ENCODE measurements around the gene NUP188.

NUP188 gene

DNA sequence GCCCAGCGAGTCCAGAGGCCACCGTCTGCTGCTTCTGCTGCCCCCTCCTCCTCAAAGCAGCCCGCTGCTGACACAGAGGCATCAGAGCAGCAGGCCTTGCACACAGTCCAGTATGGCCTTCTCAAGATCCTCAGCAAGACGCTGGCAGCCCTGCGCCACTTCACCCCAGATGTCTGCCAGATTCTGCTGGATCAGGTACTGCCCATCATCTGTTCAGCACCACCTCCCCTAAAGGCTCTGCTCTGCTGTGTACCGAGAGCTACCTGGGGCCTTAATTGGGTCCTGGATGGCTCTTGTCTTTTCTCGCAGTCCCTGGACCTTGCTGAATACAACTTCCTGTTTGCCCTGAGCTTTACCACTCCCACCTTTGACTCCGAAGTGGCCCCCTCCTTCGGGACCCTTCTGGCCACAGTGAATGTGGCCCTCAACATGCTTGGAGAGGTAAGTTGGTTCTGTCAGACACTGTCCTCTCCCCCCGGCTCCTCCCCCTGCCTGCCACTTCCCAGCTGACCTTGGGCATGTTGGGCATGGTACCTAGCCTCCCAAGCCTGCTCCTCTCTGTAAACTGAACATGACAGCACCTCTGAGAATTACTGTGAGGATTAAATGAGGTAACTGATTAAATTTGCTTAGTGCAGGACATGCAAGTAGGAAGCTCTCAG, 58.0 kb downstream of the NUP188 start:
- in situ Hi-C loops (cut with MboI; ENCODE audit: low sequenced_read_pairs): no loop called here

DNA sequence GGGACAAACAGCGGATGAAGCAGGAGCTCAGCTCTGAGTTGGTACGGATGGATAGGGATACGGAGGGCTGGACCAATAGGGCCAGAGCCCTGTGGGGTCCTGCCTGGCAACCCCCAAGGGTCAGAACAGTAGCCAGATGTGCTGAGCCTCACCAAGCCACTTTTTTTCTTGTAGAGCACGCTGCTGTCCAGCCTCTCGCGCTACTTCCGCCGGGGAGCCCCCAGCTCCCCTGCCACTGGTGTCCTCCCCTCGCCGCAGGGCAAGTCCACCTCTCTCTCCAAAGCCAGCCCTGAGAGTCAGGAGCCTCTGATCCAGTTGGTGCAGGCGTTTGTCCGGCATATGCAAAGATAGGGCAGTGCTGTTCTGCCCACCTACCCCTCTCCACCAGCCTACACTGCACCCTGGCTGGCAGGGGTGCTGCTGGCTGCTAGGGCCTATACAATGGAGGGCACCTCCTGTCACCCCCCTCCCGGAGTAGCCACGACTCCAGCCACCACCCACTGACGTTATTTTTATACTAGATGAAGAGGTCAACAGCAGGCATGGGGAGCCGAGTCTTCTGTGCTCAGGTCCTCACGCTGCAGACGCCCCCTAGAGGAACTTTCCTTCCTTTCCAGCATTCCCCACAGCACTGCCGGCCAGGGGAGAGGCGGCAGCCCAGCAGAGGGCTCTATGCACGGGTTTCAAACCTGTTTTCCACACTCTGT, 59.0 kb downstream of the NUP188 start:
- in situ Hi-C loops (cut with MboI; ENCODE audit: low sequenced_read_pairs): no loop called here

DNA sequence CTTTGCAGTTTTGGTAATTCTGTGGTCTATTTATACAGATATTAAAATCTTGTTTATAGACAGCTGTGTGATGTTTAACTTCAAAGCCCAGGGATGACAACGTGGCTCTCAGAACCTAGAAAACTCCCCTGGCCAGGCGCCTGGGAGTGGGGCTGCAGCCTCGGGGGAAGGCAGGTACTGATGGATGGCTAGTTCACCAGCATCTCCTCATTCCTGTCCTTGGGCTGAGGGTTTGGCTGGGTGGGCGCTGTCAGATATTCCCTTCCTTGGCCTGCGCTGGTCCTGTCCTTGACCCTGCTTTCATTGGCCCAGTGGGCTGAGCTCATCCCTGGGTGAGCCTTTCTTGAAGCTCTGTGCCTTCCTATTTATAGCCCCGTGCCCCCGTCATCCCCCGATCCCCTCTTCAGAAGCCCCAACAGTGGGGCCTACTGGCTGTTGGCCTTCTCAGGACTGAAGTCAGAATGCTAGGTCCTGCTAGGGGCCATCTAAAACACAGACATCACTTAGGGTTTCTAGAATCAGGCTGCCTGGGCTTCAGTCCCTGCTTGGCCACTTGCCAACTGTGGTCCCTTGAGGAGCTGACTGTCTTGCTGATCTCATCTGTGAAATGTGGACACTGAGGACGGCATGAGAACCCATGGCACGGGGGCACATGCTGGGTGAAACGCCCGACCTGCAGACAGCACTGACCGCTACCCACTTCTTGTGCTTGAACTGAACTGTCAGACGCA, 59.7 kb downstream of the NUP188 start:
- in situ Hi-C loops (cut with MboI; ENCODE audit: low sequenced_read_pairs): no loop called here

DNA sequence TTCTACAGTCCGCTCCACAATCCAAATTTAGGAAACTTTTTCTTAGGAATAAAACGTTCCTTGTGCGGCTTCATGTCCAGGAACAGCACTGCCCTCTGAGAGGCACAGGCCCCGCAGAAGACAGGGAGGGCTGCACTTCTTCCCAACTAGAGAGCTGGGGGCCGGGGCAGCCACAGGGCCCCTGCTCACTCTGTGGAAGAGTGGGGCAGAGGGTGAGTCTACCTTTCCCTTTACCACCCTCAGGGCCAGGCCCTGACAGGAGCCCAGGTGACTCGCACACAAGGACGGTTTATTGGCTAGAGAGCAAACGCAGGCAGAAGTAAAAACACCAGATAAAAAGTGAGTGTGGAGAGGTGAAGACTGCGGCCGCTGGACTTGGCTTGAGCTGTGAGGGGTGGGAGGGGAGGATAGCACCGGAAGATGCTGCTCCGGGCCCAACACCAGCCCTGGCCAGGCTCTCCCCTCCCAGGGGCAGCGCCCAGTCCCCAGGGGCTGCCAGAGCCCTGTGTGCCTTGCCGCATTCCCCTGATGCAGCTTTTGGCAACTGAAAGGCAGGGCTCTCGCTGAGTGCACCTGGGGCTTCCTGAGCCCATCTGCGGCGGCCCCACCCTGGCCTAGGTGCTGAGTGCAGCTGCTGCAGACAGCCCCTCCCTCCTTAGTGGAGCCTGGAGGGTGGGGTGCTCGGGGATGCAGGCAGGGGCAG, 60.4 kb downstream of the NUP188 start:
- in situ Hi-C loops (cut with MboI; ENCODE audit: low sequenced_read_pairs): no loop called here

DNA sequence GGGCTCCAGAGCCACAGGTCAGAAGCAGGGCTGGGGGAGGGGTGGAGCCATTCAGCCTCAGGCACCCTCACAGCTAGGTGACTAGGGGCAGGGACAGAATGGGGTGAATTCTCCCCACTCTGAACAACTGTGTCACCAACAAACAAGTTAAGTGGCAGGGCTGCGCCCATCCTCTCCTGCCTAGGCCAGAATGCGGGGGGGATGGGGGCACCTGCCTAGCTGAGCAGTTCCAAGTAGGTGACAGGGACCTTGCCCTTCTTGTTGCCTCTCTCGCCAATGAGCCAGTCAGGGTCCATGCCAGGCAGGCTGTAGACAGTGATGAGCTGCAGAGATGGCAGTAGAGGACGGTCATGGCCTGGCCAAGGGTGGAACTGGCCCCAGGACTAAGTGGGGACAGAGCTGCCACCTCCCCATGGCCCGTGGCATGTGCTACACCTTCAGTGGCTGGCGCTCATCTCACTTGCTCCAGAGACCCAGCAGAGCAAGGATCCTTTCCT, 61.0 kb downstream of the NUP188 start:
- in situ Hi-C loops (cut with MboI; ENCODE audit: low sequenced_read_pairs): no loop called here

DNA sequence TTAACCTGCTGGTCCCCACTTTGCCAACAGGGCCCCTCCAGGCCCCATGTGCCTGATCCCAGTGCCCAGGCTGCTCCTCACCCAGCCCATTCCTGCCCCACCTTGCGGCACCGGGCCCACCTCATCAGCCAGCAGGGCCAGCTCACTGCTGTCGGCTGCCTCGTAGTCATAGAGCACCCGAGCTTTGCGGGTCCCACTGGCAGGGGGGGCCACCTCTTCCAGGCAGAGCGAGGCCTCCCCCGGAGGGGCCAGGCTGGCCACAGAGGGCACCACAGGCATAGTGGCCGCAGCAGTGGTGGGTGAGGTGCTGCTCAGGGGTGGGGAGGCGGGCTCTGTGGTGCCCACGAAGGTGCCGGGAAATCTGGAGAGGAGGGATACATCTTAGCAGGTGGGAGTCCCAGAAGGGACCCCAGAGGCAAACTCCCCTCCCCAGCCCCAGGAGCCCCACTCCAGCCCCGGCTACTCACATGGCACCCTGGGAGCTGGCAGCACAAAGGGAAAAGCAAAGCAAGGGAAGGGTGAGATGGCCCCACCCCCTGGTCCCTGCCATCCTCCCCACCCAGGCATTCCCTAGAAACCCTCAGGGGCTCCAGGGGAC, 61.6 kb downstream of the NUP188 start:
- in situ Hi-C loops (cut with MboI; ENCODE audit: low sequenced_read_pairs): no loop called here

DNA sequence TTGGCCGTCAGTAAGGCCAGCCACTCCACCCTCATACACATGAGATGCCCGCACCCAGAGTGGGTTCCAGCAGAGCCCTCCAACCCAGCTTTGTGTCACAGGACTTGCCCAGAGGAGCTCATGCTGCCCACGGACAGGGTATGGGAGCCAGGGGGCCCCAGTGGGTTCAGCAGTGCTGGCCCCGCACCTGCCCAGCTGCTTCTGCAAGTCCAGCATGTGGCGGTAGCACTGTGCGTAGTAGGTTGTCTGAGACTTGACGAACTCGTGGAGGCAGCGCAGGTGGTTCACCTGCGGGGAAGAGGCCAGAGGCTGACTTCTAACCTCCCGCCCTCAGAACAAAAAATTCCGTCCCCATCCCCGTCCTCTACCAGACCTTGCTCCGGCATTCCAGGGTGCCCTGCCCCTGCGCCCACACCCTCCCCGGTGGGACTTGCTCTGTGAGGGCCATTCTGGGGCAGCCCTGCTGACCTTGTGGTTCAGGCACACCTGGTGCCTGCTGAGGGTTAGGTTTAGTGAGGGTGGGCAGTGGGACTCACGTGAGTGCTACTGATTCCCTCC, 62.2 kb downstream of the NUP188 start:
- in situ Hi-C loops (cut with MboI; ENCODE audit: low sequenced_read_pairs): no loop called here

DNA sequence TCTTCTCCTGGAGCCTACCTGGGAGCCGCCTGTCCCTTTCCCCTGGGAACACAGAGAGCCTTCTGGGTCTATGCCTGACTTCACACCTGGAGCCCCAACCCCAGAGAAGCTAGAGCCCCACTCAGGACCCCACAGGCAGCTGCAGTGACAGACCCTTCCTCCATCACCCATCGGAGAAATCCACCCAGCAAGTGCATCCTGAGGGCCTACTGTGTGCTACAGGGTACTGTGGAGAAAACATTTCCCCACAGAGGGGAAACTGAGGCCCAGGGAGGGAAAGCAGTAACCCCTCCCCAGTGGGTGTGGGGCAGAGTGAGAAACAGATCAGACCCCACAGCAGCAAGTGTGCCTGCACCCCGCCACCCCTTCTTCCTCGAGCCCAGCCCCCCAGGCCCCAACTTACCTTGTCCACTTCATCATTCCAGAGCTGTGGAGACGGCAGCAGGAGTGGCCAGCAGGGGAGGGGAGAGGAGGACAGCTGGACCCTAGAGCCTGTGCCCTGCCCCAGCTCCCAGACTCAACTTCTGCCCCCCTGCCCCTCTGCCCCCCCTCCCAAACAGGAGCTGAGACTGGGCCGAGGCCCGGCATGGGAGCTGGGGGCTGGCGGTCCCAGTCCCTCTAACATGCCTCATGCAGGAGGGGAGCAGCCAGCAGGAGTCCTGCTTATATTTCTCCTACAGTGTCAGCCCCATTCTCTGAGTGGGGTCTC, 62.9 kb downstream of the NUP188 start:
- in situ Hi-C loops (cut with MboI; ENCODE audit: low sequenced_read_pairs): no loop called here

DNA sequence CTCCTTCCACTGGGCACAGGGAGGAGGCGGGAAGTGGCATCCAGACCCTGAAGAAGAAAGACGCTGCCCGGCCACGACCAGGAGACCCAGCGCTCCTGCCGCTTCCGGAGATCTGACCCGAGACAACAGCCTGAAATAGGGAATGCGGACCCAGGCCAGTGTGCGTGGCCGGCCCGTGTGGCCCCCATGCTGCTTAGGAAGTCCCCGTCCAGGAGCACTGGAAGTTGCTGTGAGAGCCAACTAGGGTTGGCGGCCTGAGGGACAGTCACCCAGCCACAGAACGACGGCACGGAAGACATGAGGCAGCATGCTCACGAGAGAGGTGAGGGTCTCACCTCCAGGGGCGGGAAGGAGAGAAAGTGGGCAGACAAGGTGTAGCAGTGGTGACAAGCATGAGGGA, 63.7 kb downstream of the NUP188 start:
- in situ Hi-C loops (cut with MboI; ENCODE audit: low sequenced_read_pairs): no loop called here

DNA sequence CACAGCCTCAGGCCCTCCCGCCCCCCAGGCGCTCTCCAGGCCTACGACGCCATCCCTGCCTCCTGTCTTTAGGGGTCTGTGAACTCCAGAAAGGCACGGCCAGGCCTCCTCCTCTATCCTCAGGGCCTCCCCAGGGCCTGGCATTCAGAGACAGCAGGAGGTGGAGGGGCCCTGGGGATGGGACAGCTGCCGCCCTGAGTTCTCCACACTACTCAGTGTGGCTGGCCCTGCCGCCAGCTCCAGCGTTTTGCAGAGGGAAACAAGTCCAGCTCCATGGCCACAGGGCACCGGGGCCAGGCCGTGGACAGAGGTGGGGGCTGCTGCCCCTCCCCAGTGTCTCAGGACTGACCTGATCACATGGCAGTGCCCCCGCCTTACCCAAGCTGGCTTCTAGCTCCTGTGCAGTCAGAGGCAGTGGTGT, 64.3 kb downstream of the NUP188 start:
- in situ Hi-C loops (cut with MboI; ENCODE audit: low sequenced_read_pairs): no loop called here

DNA sequence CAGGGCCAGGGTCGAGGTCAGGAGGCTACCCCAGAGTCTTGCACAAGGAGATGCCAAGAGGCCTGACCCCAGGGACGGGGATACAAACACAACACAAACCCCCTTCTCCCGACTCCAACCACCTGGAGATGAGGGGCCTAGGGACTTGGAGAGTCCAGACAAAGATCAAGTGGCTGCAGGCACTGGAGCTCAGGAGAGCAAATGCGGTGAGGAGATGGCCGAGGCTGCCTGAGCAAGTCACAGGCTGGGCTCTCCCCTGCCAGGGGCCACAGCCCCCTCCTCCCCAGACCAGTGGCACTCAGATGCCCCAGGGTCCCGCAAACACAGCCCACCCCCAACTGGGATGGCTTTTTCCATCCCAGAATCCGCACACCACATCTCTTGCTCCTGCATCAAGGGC, 64.8 kb downstream of the NUP188 start:
- in situ Hi-C loops (cut with MboI; ENCODE audit: low sequenced_read_pairs): no loop called here

DNA sequence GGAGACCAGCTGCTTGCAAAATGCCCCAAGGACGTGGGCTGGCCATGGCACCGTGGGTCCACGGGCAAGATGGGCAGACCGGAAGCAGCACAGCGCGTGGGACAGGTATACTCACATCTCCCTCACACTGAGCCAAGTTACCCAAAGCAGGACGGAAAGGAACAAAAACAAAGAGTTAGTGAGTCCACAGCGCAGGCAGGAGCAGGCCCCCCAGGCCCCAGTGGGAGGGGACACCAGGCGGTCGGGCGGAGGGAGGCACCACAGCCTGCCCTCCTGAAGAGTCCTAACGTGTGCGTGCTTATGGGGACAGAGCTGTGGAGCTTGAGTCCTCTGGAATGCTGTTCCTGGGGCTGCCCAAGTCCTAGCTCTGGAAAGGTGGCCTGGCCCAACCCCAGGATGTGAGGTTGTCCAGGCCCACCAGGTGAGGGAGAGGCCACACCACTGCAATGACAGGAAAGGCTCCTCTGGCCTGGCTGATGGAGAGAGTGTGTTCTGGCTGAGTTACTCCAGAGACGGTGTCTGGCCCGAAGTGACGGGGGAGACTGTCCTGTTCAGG, 65.5 kb downstream of the NUP188 start:
- in situ Hi-C loops (cut with MboI; ENCODE audit: low sequenced_read_pairs): no loop called here

DNA sequence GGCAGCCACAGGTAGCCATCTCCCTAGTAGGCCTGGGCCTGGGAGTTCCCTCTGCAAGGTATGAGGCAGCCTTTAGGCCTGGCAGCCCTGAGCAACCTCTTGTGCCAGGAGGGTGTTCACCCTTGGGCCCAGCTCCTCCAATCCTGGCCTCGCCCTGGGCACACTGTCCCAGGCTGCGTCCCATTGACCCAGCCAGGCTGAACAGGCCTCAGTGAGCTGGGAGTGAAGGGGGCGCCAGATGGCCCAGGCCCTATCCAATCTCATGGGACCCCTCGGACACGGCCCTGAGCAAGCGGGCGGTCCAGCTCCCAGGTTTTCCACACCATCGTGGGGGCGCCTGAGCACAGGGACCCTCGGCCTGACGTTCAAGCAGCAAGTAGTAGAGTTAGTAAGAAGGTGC, 66.2 kb downstream of the NUP188 start:
- in situ Hi-C loops (cut with MboI; ENCODE audit: low sequenced_read_pairs): no loop called here

DNA sequence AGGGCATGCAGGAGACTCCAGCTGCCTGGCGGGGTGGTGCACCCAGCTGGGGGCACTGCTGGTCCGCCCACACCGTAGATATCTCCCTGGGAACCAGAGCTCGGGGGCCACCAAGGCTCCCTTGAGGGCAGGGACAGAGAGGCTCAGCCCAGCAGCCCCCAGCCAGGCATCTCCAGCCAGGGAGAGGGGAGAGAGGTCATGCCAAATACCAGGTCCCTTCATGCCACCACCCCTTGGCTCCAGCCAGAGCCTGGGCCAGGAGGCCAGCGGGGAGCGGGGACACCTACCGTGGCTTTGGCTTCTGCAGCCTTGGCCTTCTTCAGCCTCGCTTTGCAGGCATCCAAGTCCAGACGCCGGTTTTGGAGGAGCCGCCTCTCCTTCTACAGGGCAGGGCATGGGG, 66.6 kb downstream of the NUP188 start:
- in situ Hi-C loops (cut with MboI; ENCODE audit: low sequenced_read_pairs): no loop called here

DNA sequence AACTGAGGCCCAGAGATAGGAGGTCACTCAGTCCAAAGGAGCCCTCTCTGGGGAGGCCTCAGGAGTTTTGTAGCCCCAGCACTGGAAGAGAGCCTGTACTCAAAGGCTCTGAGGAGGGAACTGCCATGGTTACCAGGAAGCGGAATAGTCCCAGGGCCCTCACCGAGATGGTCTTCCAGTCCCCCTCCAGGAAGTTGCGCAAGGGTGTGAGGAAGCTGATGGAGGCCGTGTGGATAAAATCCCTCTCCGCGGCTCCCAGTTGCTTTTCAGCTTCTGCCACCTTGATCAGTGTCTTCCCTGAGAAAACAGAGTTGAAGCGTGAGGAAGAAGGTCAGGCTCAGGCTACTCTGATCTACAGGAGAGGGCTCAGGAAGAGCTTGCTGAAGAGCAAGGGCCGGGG, 67.1 kb downstream of the NUP188 start:
- in situ Hi-C loops (cut with MboI; ENCODE audit: low sequenced_read_pairs): no loop called here

DNA sequence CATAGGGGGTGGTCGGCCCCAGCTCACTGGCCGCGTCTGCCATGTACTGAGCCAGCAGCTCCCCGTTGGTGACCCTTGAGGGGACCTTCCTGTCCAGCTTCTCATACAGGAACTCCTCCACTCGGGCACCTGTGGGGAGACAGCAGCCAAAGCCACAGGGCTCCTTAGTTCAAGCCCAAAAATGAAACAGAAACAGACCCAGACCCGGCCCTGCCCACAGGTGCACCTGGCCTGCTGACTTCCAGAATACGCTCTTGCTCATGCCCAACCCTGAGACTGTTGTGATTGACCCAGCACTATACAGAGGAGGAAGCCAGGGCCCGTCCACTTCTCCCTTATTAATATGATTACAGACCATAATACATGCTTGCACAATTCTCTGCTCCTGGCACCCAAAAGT, 73.6 kb downstream of the NUP188 start:
- in situ Hi-C loops (cut with MboI; ENCODE audit: low sequenced_read_pairs): no loop called here

DNA sequence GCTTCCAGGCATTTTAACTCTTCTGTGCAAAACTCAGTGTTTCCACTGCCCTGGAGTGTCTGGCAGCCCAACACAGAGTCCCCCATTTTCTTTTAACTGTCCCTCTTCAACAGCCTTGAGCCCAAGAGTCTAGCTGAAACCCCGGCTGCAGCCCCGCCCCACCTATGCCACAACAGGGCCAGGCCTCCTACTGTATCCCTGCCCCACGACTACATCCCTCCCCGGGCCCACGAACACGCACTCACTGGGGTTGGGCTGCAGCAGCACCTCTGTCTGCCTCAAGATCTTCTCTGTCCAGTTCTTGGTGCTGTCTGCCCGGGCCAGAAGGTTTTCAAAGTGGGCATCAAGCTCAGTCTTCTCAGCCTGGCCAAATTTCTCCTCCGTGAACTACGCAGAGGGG, 74.5 kb downstream of the NUP188 start:
- in situ Hi-C loops (cut with MboI; ENCODE audit: low sequenced_read_pairs): no loop called here

DNA sequence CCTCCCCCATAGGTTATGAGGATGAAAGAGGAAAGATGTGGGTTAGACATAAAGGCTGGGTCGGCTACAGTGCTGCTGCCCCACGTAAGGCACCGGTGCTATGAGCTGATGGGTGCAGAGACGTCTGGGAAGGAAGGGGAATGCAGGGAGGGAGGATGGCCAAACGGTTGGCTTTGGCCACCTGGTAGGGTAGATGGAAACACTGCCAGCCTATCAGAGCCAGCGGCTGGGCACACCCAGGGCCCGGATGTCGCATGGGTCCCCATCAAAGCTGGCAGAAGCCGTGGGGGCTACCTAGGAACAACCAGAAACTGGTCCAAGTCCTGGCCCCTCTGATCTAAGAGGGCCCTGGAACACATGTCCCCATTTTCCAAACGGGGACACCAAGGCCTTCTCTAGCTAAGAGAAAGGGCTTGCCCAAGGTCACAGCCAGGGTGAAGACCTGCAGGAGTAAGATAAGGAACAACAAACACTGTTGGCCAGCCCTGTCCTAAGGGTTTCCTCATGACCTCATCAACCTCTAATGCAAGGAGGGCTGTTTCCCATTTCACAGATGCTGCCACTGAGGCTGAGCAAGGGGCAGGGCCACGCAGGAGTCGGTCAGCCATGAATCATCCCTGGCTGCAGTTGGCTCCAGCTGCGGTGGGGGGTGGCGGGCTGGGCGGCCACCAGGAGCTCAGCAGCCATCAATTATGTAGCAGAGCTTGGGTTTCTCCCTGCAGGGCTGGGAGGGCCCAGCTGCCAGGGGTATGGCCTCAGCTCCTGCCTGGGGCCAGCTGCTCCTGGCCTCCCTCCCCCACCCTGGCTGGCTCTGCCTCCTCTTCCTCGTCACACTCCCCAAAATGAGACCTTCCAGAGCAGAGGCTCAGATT, 75.8 kb downstream of the NUP188 start:
- in situ Hi-C loops (cut with MboI; ENCODE audit: low sequenced_read_pairs): no loop called here

DNA sequence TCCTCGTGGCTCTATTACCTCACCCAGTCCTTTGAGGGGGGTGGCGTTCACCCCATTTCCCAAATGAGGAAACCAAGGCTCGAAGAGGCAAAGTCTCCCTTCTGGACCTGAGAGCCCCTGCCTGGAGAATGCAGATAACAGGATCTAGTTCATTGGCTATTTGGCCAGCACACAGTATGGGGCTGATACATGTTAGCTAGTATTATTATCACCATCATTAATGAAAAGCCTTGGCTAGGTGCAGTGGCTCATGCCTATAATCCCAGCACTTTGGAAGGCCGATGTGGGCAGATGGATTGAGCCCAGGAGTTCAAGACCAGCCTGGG, 76.4 kb downstream of the NUP188 start:
- in situ Hi-C loops (cut with MboI; ENCODE audit: low sequenced_read_pairs): no loop called here
